A549 (cell line): ENCODE measurements around the gene CDC42EP1. TPM values are rescaled to one million over a fixed set of nuclear protein-coding genes. Genes with fewer than 3 reads are reported as not detected.

ENCODE experiments used
- ATAC-seq, 2 experiments: fragments of 200-7000 bp in 1 of 2; fragments of >200 bp in 1 of 2; cut with Nextera tagmentation in 1 of 2; cut with Tn5 transposase in 1 of 2; 3 replicates each; pipeline versions ENCODE4 v1.8.0 to v1.9.1; 2018 to 2020; ENCODE audit warnings: mild to moderate bottlenecking in 1 of 2, moderate library complexity in 1 of 2
- CTCF ChIA-PET: fragments of 300-600 bp; sonication (Branson Sonifier 250); formaldehyde crosslinking; extraction: SDS; loops from one replicate; lab custom pipeline; 2021; ENCODE audit warnings: antibody characterized with exemption, inconsistent platforms; lab: Yijun Ruan, JAX
- POLR2A ChIA-PET: fragments of 350-600 bp; formaldehyde crosslinking; extraction: SDS; loops from one replicate; lab custom pipeline; 2021; ENCODE audit warnings: antibody characterized with exemption, inconsistent platforms; lab: Yijun Ruan, JAX
- DNase-seq, 2 experiments: peaks; one replicate each; pipeline versions ENCODE4 v3.0.0 to v3.0.0-alpha.2; 2011 to 2016; ENCODE audit warnings: low read depth in 1 of 2, low spot score in 1 of 2
- FAIRE-seq: peaks from 2 replicates; lab custom pipeline; 2011; peaks lifted over from hg19 to GRCh38; lab: Jason Lieb, UNC
- H3K27ac ChIP-seq, 2 experiments: fragments of >200 bp; sonication (Bioruptor Twin); formaldehyde crosslinking; 3 replicates each; pipeline ENCODE4 v1.5.1; 2016 to 2017
- H3K4me1 ChIP-seq: fragments of >200 bp; sonication (Bioruptor Twin); formaldehyde crosslinking; 3 replicates; pipeline ENCODE4 v1.6.1; 2016
- H3K4me2 ChIP-seq: fragments of >200 bp; sonication (Bioruptor Twin); formaldehyde crosslinking; 3 replicates; pipeline ENCODE4 v1.6.1; 2016
- H3K4me3 ChIP-seq: fragments of >200 bp; sonication (Bioruptor Twin); formaldehyde crosslinking; 3 replicates; pipeline ENCODE4 v1.5.1; 2016
- H3K9me3 ChIP-seq: fragments of >200 bp; sonication (Bioruptor Twin); formaldehyde crosslinking; 3 replicates; pipeline ENCODE4 v1.6.1; 2016
- CBX2 ChIP-seq: fragments of 200-600 bp; sonication (generic); IDR thresholded peaks from 2 replicates; pipeline ENCODE4 v1.6.1; 2016; ENCODE audit warnings: low read depth, mild to moderate bottlenecking, borderline replicate concordance
- EHF ChIP-seq: fragments of 250-450 bp; sonication (Bioruptor Pico); IDR thresholded peaks from 2 replicates; pipeline ENCODE4 v1.5.0; 2020; ENCODE audit warnings: mild to moderate bottlenecking
- ESRRA ChIP-seq: fragments of 150-350 bp; IDR thresholded peaks from 2 replicates; pipeline ENCODE4 v1.6.1; 2014; ENCODE audit warnings: mild to moderate bottlenecking, low read length, borderline replicate concordance
- FOSB ChIP-seq: fragments of 250-450 bp; sonication (Bioruptor Pico); IDR thresholded peaks from 2 replicates; pipeline ENCODE4 v1.5.0; 2020; ENCODE audit warnings: mild to moderate bottlenecking, moderate library complexity
- HEYL ChIP-seq: fragments of 250-450 bp; sonication (Bioruptor Pico); IDR thresholded peaks from 2 replicates; pipeline ENCODE4 v1.8.0; 2021; ENCODE audit warnings: mild to moderate bottlenecking, moderate library complexity
- HOXB5 ChIP-seq: fragments of 250-450 bp; sonication (Bioruptor Pico); IDR thresholded peaks from 2 replicates; pipeline ENCODE4 v1.5.0; 2020; ENCODE audit warnings: mild to moderate bottlenecking, moderate library complexity
- JUNB ChIP-seq: fragments of >200 bp; sonication (Bioruptor Twin); formaldehyde crosslinking; IDR thresholded peaks from 2 replicates; pipeline ENCODE4 v1.6.1; 2016
- KDM1A ChIP-seq: fragments of 200-600 bp; sonication (generic); IDR thresholded peaks from 2 replicates; pipeline ENCODE4 v1.6.1; 2016; ENCODE audit warnings: low read depth, mild to moderate bottlenecking
- NFE2L2 ChIP-seq: fragments of 150-350 bp; conservative IDR thresholded peaks from 2 replicates; pipeline ENCODE4 v1.6.1; 2014; ENCODE audit warnings: low read length
- NPAS2 ChIP-seq: fragments of 250-450 bp; sonication (Bioruptor Pico); IDR thresholded peaks from 2 replicates; pipeline ENCODE4 v1.8.0; 2022; ENCODE audit warnings: mild to moderate bottlenecking, moderate library complexity, borderline replicate concordance
- RAD21 ChIP-seq, 2 experiments: fragments of >200 bp in 1 of 2; sonication (Bioruptor Twin) in 1 of 2; formaldehyde crosslinking in 1 of 2; IDR thresholded peaks in 1 of 2; conservative IDR thresholded peaks in 1 of 2; 2 replicates in 1 of 2; 3 replicates in 1 of 2; pipeline ENCODE4 v1.6.1; 2012 to 2018; ENCODE audit warnings: inconsistent platforms in 1 of 2
- SMC3 ChIP-seq: fragments of >200 bp; sonication (Bioruptor Twin); formaldehyde crosslinking; IDR thresholded peaks from 3 replicates; pipeline ENCODE4 v1.6.1; 2018; ENCODE audit warnings: inconsistent platforms
- TP53 ChIP-seq: fragments of 250-450 bp; sonication (Bioruptor Pico); IDR thresholded peaks from 2 replicates; pipeline ENCODE4 v1.5.0; 2021; ENCODE audit warnings: mild to moderate bottlenecking, moderate library complexity
- ZFP36 ChIP-seq: fragments of 450-650 bp; IDR thresholded peaks from 2 replicates; pipeline ENCODE4 v1.6.1; 2014; ENCODE audit warnings: borderline replicate concordance; ENCODE audit not compliant: partially characterized antibody
- WGBS: methylation state at CpG from one replicate; pipeline ENCODE4 v1.1.6; 2017; ENCODE audit errors: missing lambda C conversion rate; 5-methylcytosine and 5-hydroxymethylcytosine counted together
- polyA plus RNA-seq, 4 experiments: library from polyadenylated mRNA; depleted of rRNA in 3 of 4; stranded (reverse); fragments of >200 nt; fragmentation: RNase III in 1 of 4; extraction: RNeasy Plus Mini Kit Qiagen cat#74134 plus additional on column Dnase treatment in 1 of 4; gene quantifications; 2 replicates in 3 of 4; 3 replicates in 1 of 4; pipeline ENCODE4 v1.2.3, GENCODE V29; 2011 to 2017
- TF ChIP-seq, protein P1 (sequence below): fragments of >200 bp; sonication (Bioruptor Twin); formaldehyde crosslinking; IDR thresholded peaks from 3 replicates; pipeline ENCODE4 v1.6.1; 2016
- TF ChIP-seq, protein P2 (sequence below): fragments of 250-450 bp; sonication (Bioruptor Pico); IDR thresholded peaks from 2 replicates; pipeline ENCODE4 v1.5.0; 2020; ENCODE audit warnings: low read depth, mild to moderate bottlenecking, moderate library complexity
- TF ChIP-seq, protein P3 (sequence below): IDR thresholded peaks from 2 replicates; pipeline ENCODE4 v1.6.1; 2012
- TF ChIP-seq, protein P4 (sequence below): IDR thresholded peaks from 2 replicates; pipeline ENCODE4 v1.6.1; 2012
- TF ChIP-seq, protein P5 (sequence below): fragments of 150-350 bp; IDR thresholded peaks from 2 replicates; pipeline ENCODE4 v1.6.1; 2014; ENCODE audit warnings: low read depth, mild to moderate bottlenecking, low read length

CDC42EP1 gene
- polyA plus RNA-seq, 2 of the 4 experiments (the other 2 are of a cell fraction), result 16.0 to 20.2 TPM

DNA sequence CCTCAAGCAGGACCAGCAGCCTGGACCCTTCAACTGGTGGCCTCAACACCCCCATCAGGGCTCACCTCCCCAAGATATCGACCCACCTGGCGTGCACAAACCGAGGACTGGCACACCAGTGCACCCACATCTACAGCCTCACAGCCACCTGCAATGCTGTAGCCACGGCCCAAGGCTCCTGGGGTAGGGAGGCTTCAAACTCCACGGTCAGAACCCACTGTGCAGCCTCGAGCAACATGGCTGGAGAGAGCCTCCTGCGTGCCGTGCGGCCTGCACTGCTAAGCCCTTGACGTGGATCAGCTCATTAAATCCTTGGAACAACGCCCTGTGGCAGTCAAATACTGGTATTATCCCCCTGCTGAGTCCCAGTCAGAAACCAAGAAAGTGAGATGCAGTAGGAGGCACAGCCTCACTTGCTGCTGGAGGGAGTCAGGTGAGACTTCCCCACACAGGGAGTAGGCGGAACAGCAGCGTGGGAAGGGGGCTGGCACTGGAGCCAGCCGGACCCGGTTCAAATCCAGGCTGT is 45.7 kb upstream of the CDC42EP1 start (continued):
- TF ChIP-seq, protein P1, sequence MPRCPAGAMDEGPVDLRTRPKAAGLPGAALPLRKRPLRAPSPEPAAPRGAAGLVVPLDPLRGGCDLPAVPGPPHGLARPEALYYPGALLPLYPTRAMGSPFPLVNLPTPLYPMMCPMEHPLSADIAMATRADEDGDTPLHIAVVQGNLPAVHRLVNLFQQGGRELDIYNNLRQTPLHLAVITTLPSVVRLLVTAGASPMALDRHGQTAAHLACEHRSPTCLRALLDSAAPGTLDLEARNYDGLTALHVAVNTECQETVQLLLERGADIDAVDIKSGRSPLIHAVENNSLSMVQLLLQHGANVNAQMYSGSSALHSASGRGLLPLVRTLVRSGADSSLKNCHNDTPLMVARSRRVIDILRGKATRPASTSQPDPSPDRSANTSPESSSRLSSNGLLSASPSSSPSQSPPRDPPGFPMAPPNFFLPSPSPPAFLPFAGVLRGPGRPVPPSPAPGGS, result no peak
- TF ChIP-seq ZFP36 (no peak), TP53 (CRISPR knock-in tag) (no peak), EHF (CRISPR knock-in tag) (no peak), NFE2L2 (no peak)
- TF ChIP-seq, protein P2, sequence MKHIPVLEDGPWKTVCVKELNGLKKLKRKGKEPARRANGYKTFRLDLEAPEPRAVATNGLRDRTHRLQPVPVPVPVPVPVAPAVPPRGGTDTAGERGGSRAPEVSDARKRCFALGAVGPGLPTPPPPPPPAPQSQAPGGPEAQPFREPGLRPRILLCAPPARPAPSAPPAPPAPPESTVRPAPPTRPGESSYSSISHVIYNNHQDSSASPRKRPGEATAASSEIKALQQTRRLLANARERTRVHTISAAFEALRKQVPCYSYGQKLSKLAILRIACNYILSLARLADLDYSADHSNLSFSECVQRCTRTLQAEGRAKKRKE (CRISPR knock-in tag), result no peak
- TF ChIP-seq, all 56 proteins: peak for 0

DNA sequence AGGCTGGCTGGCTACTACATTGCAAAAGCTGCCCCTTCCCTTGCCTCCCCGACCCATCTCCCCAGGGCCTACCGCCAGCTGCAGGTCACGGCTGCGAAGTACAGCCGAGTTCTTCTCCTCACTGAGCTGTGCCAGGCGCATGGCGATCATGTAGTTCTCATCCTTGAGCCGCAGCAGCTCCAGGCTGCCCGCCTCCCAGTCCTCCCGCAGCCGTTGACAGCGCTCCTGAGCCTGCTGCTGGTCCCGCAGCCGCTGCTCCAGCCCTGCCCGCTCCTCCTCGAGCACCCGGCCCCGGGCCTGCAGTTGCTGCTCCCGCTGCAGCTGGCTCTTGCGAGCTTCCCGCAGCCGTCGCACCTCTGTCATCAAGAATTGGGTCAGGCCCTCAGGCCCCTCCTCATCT is 44.4 kb upstream of the CDC42EP1 start:
- H3K4me2 ChIP-seq, result no peak overlapping the region
- no peak overlapping the region for H3K27ac ChIP-seq
- peaks cover 41% of the 10 kb centered on the region for H3K4me1 ChIP-seq
- FAIRE-seq, result no peak
- no peak overlapping the region for H3K4me3 ChIP-seq
- TF ChIP-seq, protein P3, sequence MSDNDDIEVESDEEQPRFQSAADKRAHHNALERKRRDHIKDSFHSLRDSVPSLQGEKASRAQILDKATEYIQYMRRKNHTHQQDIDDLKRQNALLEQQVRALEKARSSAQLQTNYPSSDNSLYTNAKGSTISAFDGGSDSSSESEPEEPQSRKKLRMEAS, result no peak
- TF ChIP-seq KDM1A (no peak), JUNB (no peak), NPAS2 (CRISPR knock-in tag) (no peak), FOSB (CRISPR knock-in tag) (no peak), HEYL (CRISPR knock-in tag) (no peak), ESRRA (no peak), TP53 (CRISPR knock-in tag) (no peak), CBX2 (no peak), ZFP36 (no peak), HOXB5 (CRISPR knock-in tag) (no peak), RAD21 (conservative IDR thresholded peaks at IDR 0.05 in 1 of 2, IDR thresholded peaks at IDR 0.05 in 1 of 2) (no peak), SMC3 (no peak)
- TF ChIP-seq, protein P4, sequence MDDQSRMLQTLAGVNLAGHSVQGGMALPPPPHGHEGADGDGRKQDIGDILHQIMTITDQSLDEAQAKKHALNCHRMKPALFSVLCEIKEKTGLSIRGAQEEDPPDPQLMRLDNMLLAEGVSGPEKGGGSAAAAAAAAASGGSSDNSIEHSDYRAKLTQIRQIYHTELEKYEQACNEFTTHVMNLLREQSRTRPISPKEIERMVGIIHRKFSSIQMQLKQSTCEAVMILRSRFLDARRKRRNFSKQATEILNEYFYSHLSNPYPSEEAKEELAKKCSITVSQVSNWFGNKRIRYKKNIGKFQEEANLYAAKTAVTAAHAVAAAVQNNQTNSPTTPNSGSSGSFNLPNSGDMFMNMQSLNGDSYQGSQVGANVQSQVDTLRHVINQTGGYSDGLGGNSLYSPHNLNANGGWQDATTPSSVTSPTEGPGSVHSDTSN, result no peak
- TF ChIP-seq, protein P5, sequence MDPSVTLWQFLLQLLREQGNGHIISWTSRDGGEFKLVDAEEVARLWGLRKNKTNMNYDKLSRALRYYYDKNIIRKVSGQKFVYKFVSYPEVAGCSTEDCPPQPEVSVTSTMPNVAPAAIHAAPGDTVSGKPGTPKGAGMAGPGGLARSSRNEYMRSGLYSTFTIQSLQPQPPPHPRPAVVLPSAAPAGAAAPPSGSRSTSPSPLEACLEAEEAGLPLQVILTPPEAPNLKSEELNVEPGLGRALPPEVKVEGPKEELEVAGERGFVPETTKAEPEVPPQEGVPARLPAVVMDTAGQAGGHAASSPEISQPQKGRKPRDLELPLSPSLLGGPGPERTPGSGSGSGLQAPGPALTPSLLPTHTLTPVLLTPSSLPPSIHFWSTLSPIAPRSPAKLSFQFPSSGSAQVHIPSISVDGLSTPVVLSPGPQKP, result no peak
- TF ChIP-seq, protein P1, result no peak
- TF ChIP-seq, all 56 proteins: peak for 0
- 94% methylated on average over 10 of the region's 23 CpGs for WGBS
- DNase-seq (no peak), ATAC-seq (no peak)
- POLR2A ChIA-PET, result no interaction called here
- no peaks in the 10 kb centered on the region for H3K9me3 ChIP-seq
- CTCF ChIA-PET, result interaction anchor here (0.9 to 1.4 kb wide), 2 partner anchors 23 to 47 kb away, joined by 3 to 4 read pairs; no protein-coding TSS in a partner anchor
